Spleen (tissue), 7 donors: ENCODE results near the gene MYO3B.

Experiments
- POLR2A ChIP-seq, 3 donors: fragments of 450-650 bp; IDR thresholded peaks; one replicate each; pipeline ENCODE4 v1.5.1; 2017; ENCODE audit warnings: antibody characterized with exemption in 3 of 3, mild to moderate bottlenecking in 1 of 3
- POLR2AphosphoS5 ChIP-seq, 3 donors: sonication (generic); formaldehyde crosslinking; IDR thresholded peaks; one replicate each; pipeline ENCODE4 v1.5.1; 2017; ENCODE audit warnings: antibody characterized with exemption in 3 of 3
- TF ChIP-seq, protein P1 (sequence below), 11 experiments: fragments of 200-600 bp in 7 of 11; fragments of 450-650 bp in 4 of 11; sonication (generic) in 4 of 11; IDR thresholded peaks in 8 of 11; conservative IDR thresholded peaks in 3 of 11; 1 replicate in 7 of 11; 2 replicates in 4 of 11; pipeline versions ENCODE4 v1.4.0 to v1.8.0; 2016 to 2021; ENCODE audit warnings: antibody characterized with exemption in 11 of 11, inconsistent platforms in 4 of 11, mild to moderate bottlenecking in 1 of 11
- donor health status: DM: no; HTN: no; CAD: no; lungs with moderate emphysema.
- donor health status: DM: no; HTN: no; CAD: no.
- donor health status: DM: no; HTN: no; CAD: no.

DNA sequence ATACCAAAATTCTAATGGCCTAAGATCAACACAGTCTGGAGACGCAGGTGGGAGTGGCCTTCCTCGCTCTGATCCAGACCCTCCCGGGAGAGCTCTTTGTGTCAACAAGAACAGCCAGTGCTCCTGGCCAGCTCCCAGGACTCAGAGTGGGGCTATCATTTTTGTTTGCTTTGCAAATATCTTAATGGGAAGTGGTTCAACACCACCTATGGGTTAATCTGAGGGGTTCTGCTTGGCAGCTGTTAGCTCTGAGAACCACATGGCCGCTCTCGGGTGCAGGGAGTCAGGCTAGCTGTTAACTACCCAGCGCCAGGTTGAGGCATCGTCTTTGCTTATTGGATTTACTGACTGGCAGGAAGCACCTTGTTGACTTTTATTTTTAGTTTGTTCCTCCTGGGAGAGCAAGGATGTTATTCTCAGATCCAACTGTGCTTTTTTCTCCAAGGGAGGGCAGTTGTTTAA is 352.4 kb downstream of the MYO3B start:
- TF ChIP-seq, protein P1, sequence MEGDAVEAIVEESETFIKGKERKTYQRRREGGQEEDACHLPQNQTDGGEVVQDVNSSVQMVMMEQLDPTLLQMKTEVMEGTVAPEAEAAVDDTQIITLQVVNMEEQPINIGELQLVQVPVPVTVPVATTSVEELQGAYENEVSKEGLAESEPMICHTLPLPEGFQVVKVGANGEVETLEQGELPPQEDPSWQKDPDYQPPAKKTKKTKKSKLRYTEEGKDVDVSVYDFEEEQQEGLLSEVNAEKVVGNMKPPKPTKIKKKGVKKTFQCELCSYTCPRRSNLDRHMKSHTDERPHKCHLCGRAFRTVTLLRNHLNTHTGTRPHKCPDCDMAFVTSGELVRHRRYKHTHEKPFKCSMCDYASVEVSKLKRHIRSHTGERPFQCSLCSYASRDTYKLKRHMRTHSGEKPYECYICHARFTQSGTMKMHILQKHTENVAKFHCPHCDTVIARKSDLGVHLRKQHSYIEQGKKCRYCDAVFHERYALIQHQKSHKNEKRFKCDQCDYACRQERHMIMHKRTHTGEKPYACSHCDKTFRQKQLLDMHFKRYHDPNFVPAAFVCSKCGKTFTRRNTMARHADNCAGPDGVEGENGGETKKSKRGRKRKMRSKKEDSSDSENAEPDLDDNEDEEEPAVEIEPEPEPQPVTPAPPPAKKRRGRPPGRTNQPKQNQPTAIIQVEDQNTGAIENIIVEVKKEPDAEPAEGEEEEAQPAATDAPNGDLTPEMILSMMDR (IDR thresholded peaks at IDR 0.05 in 8 of 11, conservative IDR thresholded peaks at IDR 0.05 in 3 of 11): no peak
- no peak for TF ChIP-seq POLR2AphosphoS5 (IDR thresholded peaks at IDR 0.05)
- no peak for TF ChIP-seq POLR2A (IDR thresholded peaks at IDR 0.05)
